ENCODE data around the gene SCT. TPM values are rescaled to one million over a fixed set of nuclear protein-coding genes. Genes with fewer than 3 reads are reported as not detected.

Gene SCT
- total RNA-seq, 2 experiments from 2014 or later, result not detected

DNA sequence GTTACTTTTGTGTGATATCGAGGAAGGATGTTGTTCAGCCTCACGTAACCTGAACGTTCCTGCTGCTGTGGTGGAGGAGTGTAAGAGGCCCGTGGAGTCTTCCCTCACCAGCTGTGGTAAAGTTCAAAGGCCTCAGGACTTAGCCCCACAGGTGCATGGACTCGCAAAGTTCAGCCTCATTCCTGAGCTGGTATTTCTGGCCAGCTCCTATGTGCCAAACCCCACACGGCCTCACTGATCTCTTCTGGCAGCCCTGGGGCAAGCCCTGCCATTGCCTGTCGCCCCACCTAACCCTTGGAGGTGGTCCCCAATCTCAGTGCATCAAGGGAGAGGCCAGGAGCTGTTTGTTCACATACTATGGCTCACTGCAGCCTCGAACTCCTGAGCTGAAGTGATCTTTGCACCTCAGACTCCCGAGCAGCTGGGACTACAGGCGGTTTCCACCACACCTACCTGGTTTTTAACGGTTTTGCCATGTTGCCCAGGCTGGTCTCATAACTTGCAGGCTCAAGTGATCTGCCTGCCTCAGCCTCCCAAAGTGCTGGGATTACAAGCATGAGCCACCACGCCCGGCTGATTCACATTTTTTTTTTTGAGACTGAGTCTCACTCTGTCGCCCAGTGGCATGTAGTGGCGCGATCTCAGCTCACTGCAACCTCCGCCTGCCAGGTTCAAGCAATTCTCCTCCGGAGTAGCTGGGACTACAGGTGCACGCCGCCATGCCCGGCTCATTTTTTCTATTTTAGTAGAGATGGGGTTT is 48.5 kb downstream of the SCT start:
- peaks cover 62% of the 10 kb centered on the region for H3K4me1 ChIP-seq (ENCODE audit: insufficient read depth, low read length)
- intact Hi-C loops (cut with DNase I, micrococcal nuclease), result loop anchor here in 1 of 2 experiments (5.0 kb wide), 1 partner anchor 171 kb away; no protein-coding TSS in a partner anchor
- ChIA-PET CTCF (interaction anchor here (1.4 kb wide), 1 partner anchor 13 kb away, joined by 3 read pairs; no protein-coding TSS in a partner anchor), POLR2A (interaction anchor here (0.6 to 2.0 kb wide), 6 partner anchors 9 to 371 kb away, joined by 3 to 9 read pairs (median 4); partner anchors contain the start of genes BET1L, RIC8A and TMEM80)
- no peak overlapping the region for H3K4me3 ChIP-seq (ENCODE audit: low read length)
- H3K36me3 ChIP-seq (ENCODE audit: insufficient read depth, low read length), result peaks cover 20% of the 10 kb centered on the region
- H3K9me3 ChIP-seq (ENCODE audit: control insufficient read depth in 1 of 2, insufficient read depth in 1 of 2, low read length in 2 of 2), result no peaks in the 10 kb centered on the region
- no peak overlapping the region for H3K27ac ChIP-seq (ENCODE audit: low read depth in 1 of 2, low read length in 2 of 2)
- no peak for TF ChIP-seq CTCF (IDR thresholded peaks at IDR 0.05)
- peak in 1 of 14 experiments; percentile 1 for DNase-seq
- H3K27ac Mint-ChIP-seq, result peak overlapping the region; percentile 87
- peaks cover 4% of the 10 kb centered on the region for H3K27me3 Mint-ChIP-seq
- H3K4me3 Mint-ChIP-seq, result peak overlapping the region; percentile 94
- H3K4me1 Mint-ChIP-seq (ENCODE audit: low read depth), result peaks cover 50% of the 10 kb centered on the region
- no peaks in the 10 kb centered on the region for H3K27me3 ChIP-seq (ENCODE audit: control insufficient read depth in 1 of 2, insufficient read depth in 2 of 2, low read length in 2 of 2)
- no peak for ATAC-seq (ENCODE audit: poor library complexity)
- H3K9me3 Mint-ChIP-seq, result no peaks in the 10 kb centered on the region
- H3K36me3 Mint-ChIP-seq (ENCODE audit: low read depth), result peaks cover 27% of the 10 kb centered on the region

DNA sequence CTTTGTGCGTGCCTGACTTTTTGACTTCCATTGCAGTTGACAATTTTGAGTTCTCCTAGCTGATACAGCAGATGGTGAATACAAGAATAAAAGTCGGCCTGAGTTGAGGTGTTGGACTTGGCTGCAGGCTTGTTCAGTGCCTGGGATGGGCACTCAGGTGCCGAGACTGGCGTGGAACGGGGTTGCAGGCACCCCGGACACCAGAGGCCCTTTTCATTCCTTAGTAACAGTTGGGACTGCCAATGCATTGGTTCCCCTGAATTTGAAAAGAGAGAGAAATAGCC is 49.4 kb downstream of the SCT start:
- CTCF ChIA-PET, result interaction anchor here (1.4 to 1.6 kb wide), 2 partner anchors 12 to 38 kb away, joined by 3 to 4 read pairs; partner anchors contain the start of gene IRF7

More for the DNA sequence above, 49.4 kb downstream of the SCT start:
- peaks cover 50% of the 10 kb centered on the region for H3K4me1 Mint-ChIP-seq (ENCODE audit: low read depth)
- H3K36me3 ChIP-seq (ENCODE audit: insufficient read depth, low read length), result peaks cover 16% of the 10 kb centered on the region
- POLR2A ChIA-PET, result interaction anchor here (0.6 to 2.0 kb wide), 4 partner anchors 9 to 370 kb away, joined by 3 to 7 read pairs (median 4); partner anchors contain the start of genes BET1L and RIC8A
- peak in 1 of 14 experiments; percentile 19 for DNase-seq
- H3K4me1 ChIP-seq (ENCODE audit: insufficient read depth, low read length), result peaks cover 62% of the 10 kb centered on the region
- peak overlapping the region; percentile 94 for H3K4me3 Mint-ChIP-seq
- no peak for TF ChIP-seq CTCF (IDR thresholded peaks at IDR 0.05)
- H3K27ac ChIP-seq (ENCODE audit: low read depth in 1 of 2, low read length in 2 of 2), result no peak overlapping the region
- peaks cover 26% of the 10 kb centered on the region for H3K36me3 Mint-ChIP-seq (ENCODE audit: low read depth)
- no peak for ATAC-seq (ENCODE audit: poor library complexity)
- intact Hi-C loops (cut with DNase I, micrococcal nuclease), result loop anchor here in 1 of 2 experiments (5.0 kb wide), 1 partner anchor 170 kb away; no protein-coding TSS in a partner anchor
- no peaks in the 10 kb centered on the region for H3K9me3 ChIP-seq (ENCODE audit: control insufficient read depth in 1 of 2, insufficient read depth in 1 of 2, low read length in 2 of 2)
- no peaks in the 10 kb centered on the region for H3K27me3 ChIP-seq (ENCODE audit: control insufficient read depth in 1 of 2, insufficient read depth in 2 of 2, low read length in 2 of 2)
- peaks cover 4% of the 10 kb centered on the region for H3K27me3 Mint-ChIP-seq
- H3K9me3 Mint-ChIP-seq, result no peaks in the 10 kb centered on the region
- H3K4me3 ChIP-seq (ENCODE audit: low read length), result peak overlapping the region; percentile 76
- peak overlapping the region; percentile 87 for H3K27ac Mint-ChIP-seq

Data from CD4-positive, alpha-beta T cell (primary cell).